Measurements from ENCODE around the gene OR52A1. TPM values are rescaled to one million over a fixed set of nuclear protein-coding genes. Genes with fewer than 3 reads are reported as not detected.
A peak's percentile ranks its signal among the peaks of the same experiment; 100 is the strongest.

Gene OR52A1
- total RNA-seq, 8 experiments from 2014 or later = under 0.01 to 0.56 (median 0.05) TPM; not detected in 1

DNA sequence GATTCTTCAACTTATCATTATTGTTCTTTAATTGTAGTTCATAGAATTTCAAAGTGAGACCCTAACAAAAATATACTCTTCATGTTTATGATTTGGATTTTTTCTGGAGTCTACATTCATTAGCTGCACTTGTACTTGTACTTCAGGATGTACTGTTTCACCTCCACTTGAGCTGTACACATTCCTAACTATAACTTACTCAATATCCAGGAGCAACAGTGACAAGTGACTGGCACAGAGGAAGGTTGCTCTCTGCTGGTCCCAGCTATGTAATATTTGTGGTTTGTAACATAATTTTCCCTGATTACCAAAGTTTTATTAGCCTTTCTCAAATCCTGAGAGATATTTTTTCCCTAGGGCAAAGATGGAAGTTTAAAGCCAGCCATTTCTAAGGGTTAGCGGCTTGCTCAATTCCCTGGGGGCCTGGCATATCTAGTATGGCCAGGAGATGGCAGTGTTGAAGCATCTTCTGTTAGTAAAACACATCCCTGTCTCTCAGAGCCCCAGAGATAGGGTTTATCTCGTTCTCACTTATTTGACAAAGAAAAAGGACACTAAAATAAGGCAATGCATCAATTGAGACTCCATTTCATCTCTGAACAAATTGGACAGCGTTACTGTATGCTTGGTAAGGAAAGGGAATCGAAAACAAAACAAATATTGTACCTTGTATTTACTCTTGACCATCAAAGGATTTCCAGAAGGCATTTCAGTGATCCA, 30.6 kb downstream of the OR52A1 start:
- 0 to 25% (median 3%) methylated on average over 1 to 4 of the region's 4 CpGs; no CpG with 5 or more reads in 3 of the 10 experiments for WGBS, 10 experiments
- ATAC-seq (replicated peaks in 6 of 8) = peak; percentile 68 to 99 (median 86)
- no peaks in the 10 kb centered on the region for H3K4me1 ChIP-seq (replicated peaks in 1 of 2)

DNA sequence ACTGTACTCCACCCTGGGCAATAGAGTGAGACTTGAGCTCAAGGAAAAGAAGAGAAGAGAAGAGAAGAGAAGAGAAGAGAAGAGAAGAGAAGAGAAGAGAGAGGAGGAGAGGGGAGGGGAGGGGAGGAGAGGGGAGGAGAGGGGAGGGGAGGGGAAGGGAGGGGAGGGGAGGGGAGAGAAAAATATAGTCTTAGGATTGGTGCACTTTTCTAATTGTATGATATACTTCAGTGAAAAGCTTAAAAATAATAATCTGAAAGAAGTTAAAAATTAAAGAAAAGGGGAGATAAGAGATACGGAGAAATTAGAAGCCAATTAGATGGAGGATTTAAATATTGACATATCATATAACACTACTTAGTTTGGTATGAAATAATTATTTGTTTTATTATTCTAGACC, 35.7 kb downstream of the OR52A1 start:
- in situ Hi-C loops (cut with MboI; ENCODE audit: low pct_unique_long_range_greater_than_20kb in 2 of 9, low sequenced_read_pairs in 9 of 9, unreplicated experiment in 9 of 9) = no loop called here
- Histone ChIP-seq H3K4me1 (replicated peaks in 1 of 2) (no peaks in the 10 kb centered on the region), H3K4me3 (no peak overlapping the region), H3K27ac (no peak overlapping the region)
- WGBS, 10 experiments = 67 to 100% (median 100%) methylated on average over 1 of the region's 1 CpG; no CpG with 5 or more reads in 3 of the 10 experiments
- no peak for ATAC-seq (replicated peaks in 6 of 8)

More for the DNA sequence above, 30.6 kb downstream of the OR52A1 start:
- no peak overlapping the region for H3K4me3 ChIP-seq
- in situ Hi-C loops (cut with MboI; ENCODE audit: low pct_unique_long_range_greater_than_20kb in 2 of 9, low sequenced_read_pairs in 9 of 9, unreplicated experiment in 9 of 9) = no loop called here
- no peak overlapping the region for H3K27ac ChIP-seq

DNA sequence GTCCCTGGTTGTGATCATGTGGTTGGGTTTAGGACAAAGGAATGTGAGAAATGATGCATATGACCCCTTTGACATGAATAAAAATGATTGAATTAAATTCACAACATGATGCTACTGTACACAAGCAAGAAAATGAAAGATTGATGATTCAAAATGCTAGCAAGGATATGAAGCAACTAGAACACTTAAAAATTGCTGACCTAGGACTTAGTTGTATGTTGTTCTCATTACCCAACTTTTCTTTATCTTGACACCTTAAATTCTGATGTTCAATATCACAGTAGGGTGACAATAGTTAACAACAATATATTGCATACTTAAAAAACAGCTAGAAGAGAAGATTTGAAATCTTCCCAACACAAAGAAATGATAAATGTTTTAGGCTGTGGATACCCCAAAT, 37.0 kb downstream of the OR52A1 start:
- in situ Hi-C loops (cut with MboI; ENCODE audit: low pct_unique_long_range_greater_than_20kb in 2 of 9, low sequenced_read_pairs in 9 of 9, unreplicated experiment in 9 of 9) = no loop called here
- H3K4me3 ChIP-seq = no peak overlapping the region
- ATAC-seq (replicated peaks in 6 of 8) = peak in 1 of 8 experiments; percentile 34
- no peaks in the 10 kb centered on the region for H3K4me1 ChIP-seq (replicated peaks in 1 of 2)
- H3K27ac ChIP-seq = no peak overlapping the region

DNA sequence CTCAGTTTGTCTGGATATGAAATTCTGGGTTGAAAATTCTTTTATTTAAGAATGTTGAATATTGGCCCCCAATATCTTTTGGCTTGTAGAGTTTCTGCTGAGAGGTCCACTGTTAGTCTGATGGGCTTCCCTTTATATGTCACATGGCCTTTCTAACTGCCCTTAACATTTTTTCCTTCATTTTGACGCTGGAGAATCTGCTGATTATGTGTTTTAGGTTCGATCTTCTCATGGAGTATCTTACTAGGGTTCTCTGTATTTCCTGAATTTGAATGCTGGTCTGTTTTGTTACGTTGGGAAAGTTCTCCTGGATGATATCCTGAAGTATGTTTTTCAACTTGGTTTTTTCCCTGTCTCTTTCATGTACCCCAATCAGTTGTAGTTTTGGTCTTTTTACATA, 39.2 kb downstream of the OR52A1 start:
- 9 to 86% (median 65%) methylated on average over 1 to 3 of the region's 3 CpGs for WGBS, 10 experiments
- Histone ChIP-seq H3K27ac (no peak overlapping the region), H3K4me1 (replicated peaks in 1 of 2) (no peaks in the 10 kb centered on the region), H3K4me3 (no peak overlapping the region)
- in situ Hi-C loops (cut with MboI; ENCODE audit: low pct_unique_long_range_greater_than_20kb in 2 of 9, low sequenced_read_pairs in 9 of 9, unreplicated experiment in 9 of 9) = no loop called here
- ATAC-seq (replicated peaks in 6 of 8) = no peak

DNA sequence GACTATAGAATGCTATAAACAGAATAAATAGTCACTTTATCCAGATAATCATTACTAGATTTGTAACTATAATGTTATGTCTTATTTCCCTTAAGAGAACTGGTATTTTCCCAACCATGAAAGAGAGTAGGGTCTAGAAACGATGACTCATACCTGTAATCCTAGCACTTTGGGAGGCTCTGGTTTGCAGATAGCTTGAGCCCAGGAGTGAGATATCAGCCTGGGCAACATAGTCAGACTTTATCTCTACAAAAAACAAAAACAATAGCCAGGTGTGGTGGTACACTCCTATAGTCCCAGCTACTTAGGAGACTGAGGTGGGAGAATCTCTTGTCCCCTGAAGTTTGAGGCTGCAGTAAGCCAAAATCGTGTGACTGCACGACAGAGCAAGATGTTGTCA, 47.3 kb downstream of the OR52A1 start:
- H3K4me1 ChIP-seq (replicated peaks in 1 of 2) = no peaks in the 10 kb centered on the region
- 29 to 86% (median 40%) methylated on average over 1 of the region's 3 CpGs; no CpG with 5 or more reads in 7 of the 10 experiments for WGBS, 10 experiments
- in situ Hi-C loops (cut with MboI; ENCODE audit: low pct_unique_long_range_greater_than_20kb in 2 of 9, low sequenced_read_pairs in 9 of 9, unreplicated experiment in 9 of 9) = no loop called here
- H3K4me3 ChIP-seq = no peak overlapping the region
- no peak overlapping the region for H3K27ac ChIP-seq
- ATAC-seq (replicated peaks in 6 of 8) = peak in 1 of 8 experiments; percentile 29

DNA sequence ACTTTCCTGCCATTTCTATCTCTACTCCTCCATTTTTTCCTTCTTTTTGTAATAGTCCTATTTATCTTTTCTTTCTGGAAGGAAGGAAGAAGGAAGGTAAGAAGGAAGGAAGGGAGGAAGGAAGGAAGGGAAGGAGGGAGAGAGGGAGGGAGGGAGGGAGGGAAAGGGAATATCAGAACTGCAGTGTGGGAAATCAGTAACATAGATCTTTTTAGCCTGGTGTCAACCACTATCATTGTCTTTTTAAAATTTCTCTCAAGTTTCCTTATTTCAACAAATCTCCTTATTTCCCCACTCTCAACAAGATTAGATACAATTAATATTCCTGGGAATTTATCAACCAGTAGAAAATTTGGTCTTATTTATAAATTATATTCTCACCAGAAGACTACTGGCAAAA, 51.5 kb downstream of the OR52A1 start:
- no peak overlapping the region for H3K27ac ChIP-seq
- in situ Hi-C loops (cut with MboI; ENCODE audit: low pct_unique_long_range_greater_than_20kb in 2 of 9, low sequenced_read_pairs in 9 of 9, unreplicated experiment in 9 of 9) = no loop called here
- no peak for ATAC-seq (replicated peaks in 6 of 8)
- H3K4me1 ChIP-seq (replicated peaks in 1 of 2) = no peaks in the 10 kb centered on the region
- no peak overlapping the region for H3K4me3 ChIP-seq

DNA sequence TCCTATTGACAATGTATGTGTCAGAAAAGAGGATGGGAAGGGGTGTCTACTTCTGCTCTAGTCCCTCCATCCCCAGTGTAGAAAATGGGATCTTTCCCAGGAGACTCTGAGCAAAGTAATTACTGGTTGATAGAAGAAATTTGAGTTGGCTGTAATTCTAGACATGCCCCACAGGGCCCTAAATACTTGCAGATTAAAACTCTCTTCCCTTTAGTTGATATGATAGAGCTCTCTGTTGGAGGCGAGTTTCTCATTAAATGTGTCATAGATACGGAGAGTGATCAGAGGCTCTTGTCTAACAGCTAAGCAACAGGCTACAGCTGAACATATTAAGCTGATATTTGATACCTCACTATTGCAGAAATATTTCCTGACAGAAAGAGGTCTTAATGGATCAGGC, 52.3 kb downstream of the OR52A1 start:
- H3K4me1 ChIP-seq (replicated peaks in 1 of 2) = no peaks in the 10 kb centered on the region
- 29 to 91% (median 70%) methylated on average over 1 to 2 of the region's 2 CpGs; no CpG with 5 or more reads in 1 of the 10 experiments for WGBS, 10 experiments
- H3K27ac ChIP-seq = no peak overlapping the region
- ATAC-seq (replicated peaks in 6 of 8) = peak in 2 of 8 experiments; percentile 40 to 65
- in situ Hi-C loops (cut with MboI; ENCODE audit: low pct_unique_long_range_greater_than_20kb in 2 of 9, low sequenced_read_pairs in 9 of 9, unreplicated experiment in 9 of 9) = no loop called here
- no peak overlapping the region for H3K4me3 ChIP-seq

DNA sequence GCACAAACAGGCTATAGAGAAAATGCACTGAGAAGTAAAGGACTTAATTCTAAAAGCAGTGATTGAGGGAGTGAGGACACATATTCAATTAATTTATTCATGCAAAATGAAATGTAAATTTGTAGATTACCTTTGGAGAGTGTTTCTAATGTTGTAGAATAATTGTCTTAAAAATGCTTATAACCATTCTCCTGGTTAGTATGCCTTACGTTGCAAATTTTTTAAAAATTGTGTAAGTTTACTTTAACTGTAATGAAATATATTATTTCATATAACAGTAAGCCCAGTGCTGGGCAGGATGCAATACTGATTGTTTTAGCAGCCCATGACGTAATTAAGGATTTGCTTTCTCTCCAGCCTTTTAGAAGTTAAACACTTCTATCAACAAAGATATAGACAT, 58.5 kb downstream of the OR52A1 start:
- H3K4me1 ChIP-seq (replicated peaks in 1 of 2) = no peaks in the 10 kb centered on the region
- 39 to 75% (median 61%) methylated on average over 1 to 2 of the region's 2 CpGs; no CpG with 5 or more reads in 1 of the 10 experiments for WGBS, 10 experiments
- no peak overlapping the region for H3K4me3 ChIP-seq
- in situ Hi-C loops (cut with MboI; ENCODE audit: low pct_unique_long_range_greater_than_20kb in 2 of 9, low sequenced_read_pairs in 9 of 9, unreplicated experiment in 9 of 9) = no loop called here
- H3K27ac ChIP-seq = no peak overlapping the region
- no peak for ATAC-seq (replicated peaks in 6 of 8)

Other genes with a start within 250 kb of the OR52A1 start
- gene OR51G2, start 235.4 kb downstream of the OR52A1 start, total RNA-seq = 1 to 10 TPM in 1 of 8 experiments, under 1 TPM in 4, not detected in 3; 0.29 to 1.9 (median 0.51) TPM
- gene OR51G1, start 230.4 kb downstream of the OR52A1 start, total RNA-seq = 1 to 10 TPM in 2 of 8 experiments, under 1 TPM in 2, not detected in 4; 0.21 to 1.9 (median 0.89) TPM
- 1 to 10 TPM in 1 of 8 experiments, under 1 TPM in 3, not detected in 4; 0.28 to 1.5 (median 0.72) TPM for gene OR51A4, start 207.2 kb downstream of the OR52A1 start, total RNA-seq
- under 1 TPM in 3 of 8 experiments, not detected in 5; 0.33 to 0.37 (median 0.36) TPM for gene OR51A2, start 199.0 kb downstream of the OR52A1 start, total RNA-seq
- 1 to 10 TPM in 1 of 8 experiments, under 1 TPM in 5, not detected in 2; 0.08 to 1.2 (median 0.22) TPM for gene OR51L1, start 159.9 kb downstream of the OR52A1 start, total RNA-seq
- gene OR52J3, start 108.2 kb downstream of the OR52A1 start, total RNA-seq = 1 to 10 TPM in 1 of 8 experiments, not detected in 7; 3.1 TPM
- gene OR52E2, start 95.1 kb downstream of the OR52A1 start, total RNA-seq = 1 to 10 TPM in 1 of 8 experiments, under 1 TPM in 2, not detected in 5; 0.43 to 2.3 (median 0.45) TPM
- gene OR52E1, start 85.2 kb downstream of the OR52A1 start, total RNA-seq = 1 to 10 TPM in 1 of 8 experiments, under 1 TPM in 1, not detected in 6; 0.52 to 2.6 TPM
- gene OR52A5, start 16.4 kb downstream of the OR52A1 start, total RNA-seq = 1 to 10 TPM in 1 of 8 experiments, under 1 TPM in 5, not detected in 2; 0.04 to 1.6 (median 0.18) TPM
- gene OR51V1, start 45.9 kb upstream of the OR52A1 start, total RNA-seq = under 1 TPM in 3 of 8 experiments, not detected in 5; 0.37 to 0.85 (median 0.46) TPM
- under 1 TPM in 1 of 8 experiments, not detected in 7; 0.71 TPM for gene HBB, start 72.3 kb upstream of the OR52A1 start, total RNA-seq
- under 1 TPM in 1 of 8 experiments, not detected in 7; 0.46 TPM for gene HBD, start 79.7 kb upstream of the OR52A1 start, total RNA-seq
- gene HBG1, start 95.1 kb upstream of the OR52A1 start, total RNA-seq = under 1 TPM in 1 of 8 experiments, not detected in 7; 0.25 TPM
- gene HBG2, start 100.0 kb upstream of the OR52A1 start, total RNA-seq = not detected
- under 1 TPM in 1 of 8 experiments, not detected in 7; 0.50 TPM for gene HBE1, start 115.2 kb upstream of the OR52A1 start, total RNA-seq
- gene OR51B4, start 147.2 kb upstream of the OR52A1 start, total RNA-seq = under 1 TPM in 3 of 8 experiments, not detected in 5; 0.52 to 0.90 (median 0.61) TPM
- gene OR51B2, start 169.5 kb upstream of the OR52A1 start, total RNA-seq = under 1 TPM in 2 of 8 experiments, not detected in 6; 0.23 to 0.36 TPM
- under 1 TPM in 6 of 8 experiments, not detected in 2; 0.25 to 0.92 (median 0.51) TPM for gene OR51B5, start 188.8 kb upstream of the OR52A1 start, total RNA-seq
- gene OR51B6, start 196.8 kb upstream of the OR52A1 start, total RNA-seq = under 1 TPM in 4 of 8 experiments, not detected in 4; 0.21 to 0.55 (median 0.32) TPM
- under 1 TPM in 7 of 8 experiments, not detected in 1; 0.05 to 0.66 (median 0.20) TPM for gene OR51M1, start 229.1 kb upstream of the OR52A1 start, total RNA-seq